Measurements from ENCODE around the gene DOCK9.
"Not testable (repeated sequence)": the region's sequence is repeated elsewhere in the genome, so short reads cannot be mapped to it uniquely, and the experiment has no call there.

The DOCK9 gene

DNA sequence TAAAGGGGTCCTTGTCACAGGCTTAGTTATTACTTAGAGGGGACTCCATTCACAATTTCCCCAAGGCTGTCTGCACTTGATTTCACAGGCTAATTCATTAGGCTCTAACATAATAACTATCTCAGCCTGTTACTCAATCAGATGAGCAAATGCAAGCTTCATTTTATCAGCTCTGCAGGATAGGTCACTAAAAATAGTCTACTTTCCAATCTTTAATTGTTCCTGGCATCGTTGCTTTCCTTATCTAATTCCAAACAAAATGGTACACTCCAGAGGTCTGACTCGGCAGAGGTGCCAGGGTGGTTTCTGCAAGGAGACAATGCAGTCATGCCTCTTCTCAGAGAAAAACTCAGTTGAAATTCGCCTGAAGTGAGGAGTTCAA lies 155.6 kb downstream of the DOCK9 start:
- Mint-ChIP-seq H3K36me3 (peaks cover 62% of the 10 kb centered on the region), H3K4me3 (no peak overlapping the region)
- CTCF ChIA-PET: interaction anchor here (1.3 kb wide), 1 partner anchor 21 kb away, joined by 6 read pairs; no protein-coding TSS in a partner anchor

DNA sequence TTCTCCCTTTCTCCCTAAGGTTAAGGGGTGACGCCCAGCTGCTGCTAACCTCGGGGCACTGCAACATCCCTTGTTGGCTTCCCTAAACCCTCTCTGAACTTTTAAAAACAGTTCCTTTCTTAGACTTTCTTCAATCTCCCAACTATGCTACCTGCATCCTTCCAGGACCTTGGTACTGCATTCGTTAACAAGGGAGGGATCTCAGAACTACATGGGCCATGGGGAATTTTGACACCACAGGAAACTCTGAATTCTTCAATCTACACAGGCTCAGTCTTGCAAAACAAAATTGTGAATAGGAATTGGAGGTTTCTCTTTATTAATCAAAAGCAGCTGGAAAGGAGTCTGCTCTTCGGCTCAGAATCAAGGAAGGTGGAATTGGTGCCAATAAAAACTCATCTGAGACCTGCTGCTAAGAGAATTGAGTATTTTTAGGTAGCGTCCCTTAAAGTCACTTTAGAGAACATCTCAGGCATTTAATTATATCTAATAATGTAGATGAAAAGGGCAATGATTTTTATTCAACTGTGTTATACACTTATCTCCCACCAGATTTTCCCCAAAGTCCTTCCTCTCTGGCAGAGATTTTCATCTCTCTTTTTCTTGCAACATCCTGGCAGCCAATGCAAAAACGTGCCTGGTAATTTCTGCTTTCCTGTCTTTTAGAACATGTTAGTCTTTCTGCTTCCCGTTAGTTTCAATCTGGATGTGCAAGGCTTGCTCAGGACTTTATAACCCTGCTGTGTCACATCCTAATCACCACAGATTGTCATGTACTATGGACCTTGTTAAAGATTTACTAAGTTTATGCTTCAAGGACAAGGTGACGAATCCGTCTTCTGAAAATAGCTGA lies 156.3 kb downstream of the DOCK9 start:
- peaks cover 66% of the 10 kb centered on the region for H3K36me3 Mint-ChIP-seq
- H3K9me3 Mint-ChIP-seq: no peaks in the 10 kb centered on the region

More for the DNA sequence above, 155.6 kb downstream of the DOCK9 start:
- H3K27ac Mint-ChIP-seq: no peak overlapping the region
- DNase-seq: no peak
- H3K27me3 Mint-ChIP-seq: no peaks in the 10 kb centered on the region
- H3K4me1 Mint-ChIP-seq: peaks cover 21% of the 10 kb centered on the region
- H3K9me3 Mint-ChIP-seq: no peaks in the 10 kb centered on the region

DNA sequence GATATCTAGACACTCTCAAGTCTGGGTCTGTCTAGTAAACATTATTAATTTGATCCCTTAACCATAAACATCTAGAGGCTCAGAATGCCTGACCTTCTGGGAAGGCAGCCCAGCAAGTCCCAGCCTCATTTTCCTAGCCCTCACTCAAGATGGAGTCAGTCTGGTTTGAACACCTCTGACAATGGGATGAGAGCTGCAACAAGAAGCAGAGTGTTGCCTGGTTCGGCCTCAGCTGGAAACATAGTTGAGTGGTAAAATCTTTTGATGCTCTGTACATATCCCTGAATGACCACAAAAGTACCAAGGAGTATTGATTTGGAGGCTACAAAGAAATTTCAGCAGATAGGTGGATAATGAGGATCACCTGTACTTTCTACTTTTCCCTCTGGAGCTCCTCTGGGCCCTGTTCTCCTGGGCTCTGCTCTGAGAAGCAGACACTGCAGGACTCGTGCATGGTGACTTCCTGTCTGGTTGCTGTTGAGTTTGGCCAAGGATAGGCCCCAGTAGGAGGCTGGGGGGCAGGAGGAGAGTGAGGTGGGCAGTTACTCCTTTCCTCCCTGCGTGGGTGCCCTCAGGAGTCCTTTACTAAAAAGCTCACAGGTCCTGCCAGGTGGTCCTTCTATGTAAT lies 157.0 kb downstream of the DOCK9 start:
- Mint-ChIP-seq H3K36me3 (peaks cover 64% of the 10 kb centered on the region), H3K4me3 (no peak overlapping the region), H3K9me3 (no peaks in the 10 kb centered on the region), H3K27me3 (no peaks in the 10 kb centered on the region), H3K4me1 (peaks cover 12% of the 10 kb centered on the region), H3K27ac (no peak overlapping the region)
- CTCF ChIA-PET: no interaction called here
- no peak for DNase-seq

More for the DNA sequence above, 156.3 kb downstream of the DOCK9 start:
- H3K4me1 Mint-ChIP-seq: peaks cover 19% of the 10 kb centered on the region
- H3K4me3 Mint-ChIP-seq: no peak overlapping the region
- H3K27ac Mint-ChIP-seq: no peak overlapping the region
- no peak for DNase-seq
- CTCF ChIA-PET: interaction anchor here (1.3 kb wide), 1 partner anchor 22 kb away, joined by 6 read pairs; no protein-coding TSS in a partner anchor
- no peaks in the 10 kb centered on the region for H3K27me3 Mint-ChIP-seq

DNA sequence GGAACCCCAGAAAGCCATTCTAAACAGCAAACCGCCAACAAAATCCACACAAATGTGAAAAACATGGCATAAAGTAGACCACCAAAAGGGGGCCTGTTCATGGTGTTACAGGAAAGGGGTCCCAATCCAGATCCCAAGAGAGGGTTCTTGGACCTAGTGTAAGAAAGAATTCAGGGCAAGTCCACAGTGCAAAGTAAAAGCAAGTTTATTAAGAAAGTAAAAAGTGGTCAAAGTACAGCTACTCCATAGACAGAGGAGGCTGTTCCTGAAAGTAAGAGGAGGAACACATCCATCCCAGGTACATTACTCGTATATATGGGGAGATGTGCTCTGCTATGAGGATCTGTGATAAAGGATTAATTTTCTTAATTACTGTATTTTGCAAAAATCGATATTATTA lies 157.6 kb downstream of the DOCK9 start:
- Mint-ChIP-seq H3K9me3 (no peaks in the 10 kb centered on the region), H3K4me3 (no peak overlapping the region), H3K27ac (no peak overlapping the region), H3K36me3 (peaks cover 60% of the 10 kb centered on the region), H3K4me1 (peaks cover 6% of the 10 kb centered on the region), H3K27me3 (no peaks in the 10 kb centered on the region)
- CTCF ChIA-PET: no interaction called here
- DNase-seq: no peak

DNA sequence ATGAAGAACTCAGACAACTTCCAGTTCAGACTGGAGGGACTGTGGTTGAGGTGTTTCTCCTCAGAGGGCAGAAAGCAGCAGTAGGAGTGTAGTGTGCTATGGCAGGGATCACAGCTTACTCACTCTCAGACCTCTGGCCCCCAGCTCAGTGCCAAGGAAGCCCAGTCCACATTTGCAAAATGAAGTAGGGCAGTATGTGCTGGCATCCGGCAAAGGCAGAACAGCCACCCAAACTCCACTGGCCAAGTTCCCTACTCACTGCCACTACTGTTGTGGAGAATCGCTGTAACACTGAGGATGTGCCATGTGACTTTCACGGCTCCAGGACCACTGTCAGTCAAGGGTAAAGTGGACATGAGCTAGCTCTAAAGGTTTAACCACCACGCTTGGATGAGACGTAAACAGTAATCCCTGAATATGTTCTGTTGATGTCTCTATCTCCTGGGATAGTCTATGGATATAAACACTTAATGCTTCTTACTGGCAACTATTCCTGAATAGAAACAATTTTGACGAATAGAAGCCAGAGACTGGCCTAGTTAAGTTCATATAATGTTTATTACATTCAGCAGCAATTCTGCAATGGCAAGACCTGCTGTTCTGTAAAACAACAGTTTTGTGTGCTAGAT lies 158.4 kb downstream of the DOCK9 start:
- Mint-ChIP-seq H3K27me3 (no peaks in the 10 kb centered on the region), H3K4me3 (no peak overlapping the region), H3K4me1 (no peaks in the 10 kb centered on the region), H3K9me3 (no peaks in the 10 kb centered on the region), H3K36me3 (peaks cover 55% of the 10 kb centered on the region), H3K27ac (no peak overlapping the region)
- CTCF ChIA-PET: no interaction called here
- no peak for DNase-seq

DNA sequence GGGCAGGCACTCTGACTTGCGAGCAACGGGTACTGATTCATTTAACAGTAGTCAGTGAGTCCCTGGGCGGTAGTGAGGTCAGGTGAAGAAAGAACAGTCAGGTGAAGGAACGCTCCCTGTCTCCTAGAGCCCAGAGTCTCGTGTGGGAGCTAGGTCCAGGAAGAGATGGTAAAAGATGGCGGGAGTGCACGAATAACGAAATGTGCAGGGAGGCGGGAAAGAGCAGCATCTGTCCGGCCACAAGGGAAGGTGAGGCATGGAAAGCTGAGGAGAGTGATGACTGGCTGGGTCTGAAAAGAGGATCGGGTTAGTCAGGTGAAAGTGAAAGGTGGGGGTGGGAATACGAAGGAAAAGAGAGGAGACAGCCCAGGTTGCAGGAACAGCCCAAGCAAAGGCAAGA lies 161.5 kb downstream of the DOCK9 start:
- no peaks in the 10 kb centered on the region for H3K9me3 Mint-ChIP-seq
- H3K36me3 Mint-ChIP-seq: peaks cover 34% of the 10 kb centered on the region
- no peaks in the 10 kb centered on the region for H3K4me1 Mint-ChIP-seq
- H3K27me3 Mint-ChIP-seq: no peaks in the 10 kb centered on the region
- CTCF ChIA-PET: no interaction called here
- DNase-seq: no peak
- H3K4me3 Mint-ChIP-seq: no peak overlapping the region
- no peak overlapping the region for H3K27ac Mint-ChIP-seq

DNA sequence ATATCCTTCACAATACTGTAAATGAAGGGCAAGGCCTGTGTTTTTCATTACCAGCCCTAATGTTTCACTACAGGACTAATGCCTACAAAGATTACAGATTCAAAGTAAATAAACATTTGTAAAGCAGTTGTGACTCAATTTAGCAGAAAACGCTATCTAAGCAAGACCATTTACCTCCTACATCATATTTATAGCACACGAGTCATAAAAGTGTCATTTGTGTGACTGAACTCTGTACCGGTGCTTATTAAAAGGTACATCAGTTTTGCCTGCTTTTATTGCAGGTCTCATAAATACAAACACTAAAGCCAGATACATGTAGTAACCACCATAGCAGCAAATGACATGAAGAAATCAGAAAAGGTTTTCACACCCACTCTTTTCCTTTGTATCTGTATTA lies 163.9 kb downstream of the DOCK9 start:
- no peak overlapping the region for H3K27ac Mint-ChIP-seq
- H3K36me3 Mint-ChIP-seq: peaks cover 38% of the 10 kb centered on the region
- H3K4me3 Mint-ChIP-seq: no peak overlapping the region
- CTCF ChIA-PET: interaction anchor here (0.7 kb wide), 1 partner anchor 139 kb away, joined by 3 read pairs; no protein-coding TSS in a partner anchor
- DNase-seq: no peak
- H3K4me1 Mint-ChIP-seq: no peaks in the 10 kb centered on the region
- H3K9me3 Mint-ChIP-seq: no peaks in the 10 kb centered on the region
- no peaks in the 10 kb centered on the region for H3K27me3 Mint-ChIP-seq

DNA sequence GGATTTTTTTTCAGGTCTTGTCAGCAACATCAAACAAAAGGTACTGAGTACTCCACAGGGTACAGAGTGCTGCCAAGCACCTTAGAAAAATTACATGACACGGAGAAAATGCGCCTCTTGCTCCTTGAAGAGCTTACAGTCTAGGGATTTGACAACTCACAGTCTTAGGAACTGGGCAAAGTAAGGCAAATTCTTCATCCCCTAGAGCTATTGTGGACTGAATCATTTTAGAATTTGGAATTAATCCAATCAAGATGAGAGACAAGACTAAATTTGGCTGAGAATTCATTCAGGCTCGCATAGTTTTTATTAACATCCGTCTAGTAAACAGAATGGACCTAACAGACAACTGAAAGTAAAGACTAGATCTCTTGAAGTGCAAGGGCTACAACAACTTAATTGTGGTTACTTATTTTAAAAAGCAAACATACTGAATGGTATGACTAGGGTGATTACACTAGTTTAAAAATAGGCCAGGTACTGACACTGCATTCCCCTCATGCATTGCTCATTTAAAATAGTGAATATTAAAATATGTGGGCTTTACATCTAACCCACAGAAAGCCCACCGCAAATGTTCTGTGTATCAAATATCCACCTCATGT lies 165.6 kb downstream of the DOCK9 start:
- DNase-seq, H3K4me3 Mint-ChIP-seq, H3K9me3 Mint-ChIP-seq, H3K4me1 Mint-ChIP-seq, H3K27ac Mint-ChIP-seq, CTCF ChIA-PET, H3K27me3 Mint-ChIP-seq: not testable (repeated sequence)
- peaks cover 41% of the 10 kb centered on the region for H3K36me3 Mint-ChIP-seq

DNA sequence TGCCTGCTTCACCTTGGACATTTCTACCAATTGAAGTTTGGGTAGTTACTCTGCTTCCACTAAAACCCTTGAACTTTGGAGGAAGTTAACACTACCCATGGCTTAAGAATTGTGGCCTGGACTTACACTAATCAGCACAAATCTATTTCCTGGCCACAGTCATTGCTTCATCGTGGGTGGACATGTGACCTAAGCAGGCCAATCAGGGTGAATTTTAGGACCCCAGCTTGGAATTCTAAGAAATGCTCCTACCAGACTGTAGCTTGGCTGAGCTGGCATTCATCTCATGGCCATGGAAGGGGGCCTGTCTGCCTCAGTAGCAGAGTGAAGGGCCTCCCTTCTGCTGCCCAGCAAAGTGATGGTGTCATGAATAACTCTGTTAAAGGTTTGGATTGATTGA lies 167.1 kb downstream of the DOCK9 start:
- Mint-ChIP-seq H3K4me3 (no peak overlapping the region), H3K4me1 (no peaks in the 10 kb centered on the region), H3K36me3 (peaks cover 37% of the 10 kb centered on the region), H3K27me3 (no peaks in the 10 kb centered on the region), H3K27ac (no peak overlapping the region), H3K9me3 (no peaks in the 10 kb centered on the region)
- CTCF ChIA-PET: no interaction called here
- no peak for DNase-seq

DNA sequence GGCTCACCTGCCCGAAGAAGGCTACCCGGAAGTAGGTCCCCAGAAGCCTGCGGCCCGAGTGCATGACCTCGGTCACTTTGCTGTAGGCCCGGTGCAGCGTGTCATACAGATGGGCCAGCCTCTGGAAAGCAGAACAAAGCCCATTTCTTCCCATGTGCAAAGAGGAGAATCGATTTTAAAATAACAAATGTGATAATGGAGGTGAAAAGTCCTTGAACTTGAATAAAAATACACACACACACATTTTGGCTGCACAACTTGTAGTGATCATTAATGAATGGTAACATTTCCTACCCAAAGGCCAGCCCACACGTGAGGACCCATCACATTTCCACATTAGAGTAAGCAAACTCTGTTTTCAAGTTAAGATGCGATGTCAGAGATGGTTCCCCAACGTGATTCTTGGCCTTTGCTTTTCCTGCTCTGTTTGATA lies 168.5 kb downstream of the DOCK9 start:
- Mint-ChIP-seq H3K27me3 (no peaks in the 10 kb centered on the region), H3K36me3 (peaks cover 46% of the 10 kb centered on the region), H3K9me3 (no peaks in the 10 kb centered on the region), H3K4me3 (no peak overlapping the region), H3K27ac (no peak overlapping the region), H3K4me1 (no peaks in the 10 kb centered on the region)
- CTCF ChIA-PET: no interaction called here
- DNase-seq: no peak

DNA sequence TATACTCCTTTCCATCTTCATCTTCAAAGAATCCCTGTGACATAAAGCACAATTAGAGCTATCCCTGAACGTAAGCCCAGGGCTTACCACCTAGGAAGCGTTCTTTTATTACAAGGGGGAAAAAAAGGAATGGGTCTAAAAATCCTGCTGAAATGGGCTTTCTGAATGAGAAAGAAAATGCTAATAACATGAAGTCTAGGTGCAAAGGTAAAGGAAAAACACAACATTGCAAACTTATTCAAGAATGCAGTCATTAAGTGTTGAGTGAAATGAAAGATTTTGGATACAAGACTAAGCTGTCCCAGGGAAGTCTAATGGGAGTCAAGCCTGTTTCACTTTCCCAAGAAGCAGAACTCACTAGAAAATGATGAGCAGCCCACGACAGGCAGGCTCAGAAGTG lies 170.1 kb downstream of the DOCK9 start:
- H3K9me3 Mint-ChIP-seq: no peaks in the 10 kb centered on the region

DNA sequence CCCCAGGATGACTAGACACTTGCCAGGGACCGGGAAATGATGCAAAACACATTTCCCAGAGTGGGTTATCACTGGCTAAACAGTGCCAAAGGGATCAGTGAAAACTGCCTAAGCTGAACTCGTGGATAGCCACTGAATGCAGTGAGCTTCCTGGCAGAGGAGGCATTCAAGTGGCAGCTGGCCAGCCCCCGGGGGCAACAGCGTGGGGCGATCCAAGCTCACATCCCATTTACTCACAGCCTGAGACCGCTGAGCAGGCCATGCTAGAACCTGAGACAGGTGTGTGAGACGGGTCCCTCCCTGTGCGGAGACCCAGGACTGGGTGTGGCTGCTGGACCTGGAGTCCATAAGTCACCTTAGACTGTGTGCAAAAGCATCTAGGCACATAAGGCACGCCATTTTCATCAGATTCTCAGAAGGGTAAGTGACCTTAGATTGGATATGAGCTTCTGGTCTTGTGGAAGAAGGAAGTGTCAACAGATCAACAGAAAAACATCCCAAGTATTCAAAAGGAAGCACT lies 173.5 kb downstream of the DOCK9 start:
- no peaks in the 10 kb centered on the region for H3K4me1 Mint-ChIP-seq
- peaks cover 45% of the 10 kb centered on the region for H3K36me3 Mint-ChIP-seq
- no peak overlapping the region for H3K4me3 Mint-ChIP-seq
- H3K27me3 Mint-ChIP-seq: no peaks in the 10 kb centered on the region
- no peaks in the 10 kb centered on the region for H3K9me3 Mint-ChIP-seq
- CTCF ChIA-PET: interaction anchor here (0.6 kb wide), 1 partner anchor 452 kb away, joined by 4 read pairs; no protein-coding TSS in a partner anchor
- no peak overlapping the region for H3K27ac Mint-ChIP-seq
- DNase-seq: no peak

More for the DNA sequence above, 170.1 kb downstream of the DOCK9 start:
- Mint-ChIP-seq H3K36me3 (peaks cover 52% of the 10 kb centered on the region), H3K27me3 (no peaks in the 10 kb centered on the region), H3K4me1 (no peaks in the 10 kb centered on the region), H3K4me3 (no peak overlapping the region), H3K27ac (no peak overlapping the region)
- CTCF ChIA-PET: interaction anchor here (1.2 kb wide), 1 partner anchor 32 kb away, joined by 3 read pairs; no protein-coding TSS in a partner anchor
- DNase-seq: no peak

DNA sequence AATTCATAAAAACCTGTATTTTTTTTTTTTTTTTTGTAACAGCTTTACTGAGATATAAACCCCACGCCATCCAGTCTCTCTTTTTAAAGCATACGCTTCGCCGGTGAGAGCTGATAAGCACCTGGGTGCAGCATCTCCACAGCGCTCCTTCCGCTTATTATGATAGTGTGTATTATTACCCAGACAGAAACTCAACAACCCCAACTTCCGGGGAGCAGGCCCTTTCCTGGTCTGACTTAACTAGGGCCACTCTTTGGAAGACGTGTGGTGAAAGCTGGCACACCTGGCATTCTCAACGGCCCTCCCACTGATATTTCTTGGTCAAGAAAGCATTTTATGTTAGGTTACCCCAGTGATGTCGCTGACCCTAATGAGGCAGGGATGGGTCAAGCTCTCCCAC lies 173.9 kb downstream of the DOCK9 start:
- CTCF ChIA-PET: no interaction called here
- H3K36me3 Mint-ChIP-seq: peaks cover 45% of the 10 kb centered on the region
- H3K27ac Mint-ChIP-seq: no peak overlapping the region
- H3K4me3 Mint-ChIP-seq: no peak overlapping the region
- no peaks in the 10 kb centered on the region for H3K27me3 Mint-ChIP-seq
- no peaks in the 10 kb centered on the region for H3K4me1 Mint-ChIP-seq
- DNase-seq: no peak
- no peaks in the 10 kb centered on the region for H3K9me3 Mint-ChIP-seq

DNA sequence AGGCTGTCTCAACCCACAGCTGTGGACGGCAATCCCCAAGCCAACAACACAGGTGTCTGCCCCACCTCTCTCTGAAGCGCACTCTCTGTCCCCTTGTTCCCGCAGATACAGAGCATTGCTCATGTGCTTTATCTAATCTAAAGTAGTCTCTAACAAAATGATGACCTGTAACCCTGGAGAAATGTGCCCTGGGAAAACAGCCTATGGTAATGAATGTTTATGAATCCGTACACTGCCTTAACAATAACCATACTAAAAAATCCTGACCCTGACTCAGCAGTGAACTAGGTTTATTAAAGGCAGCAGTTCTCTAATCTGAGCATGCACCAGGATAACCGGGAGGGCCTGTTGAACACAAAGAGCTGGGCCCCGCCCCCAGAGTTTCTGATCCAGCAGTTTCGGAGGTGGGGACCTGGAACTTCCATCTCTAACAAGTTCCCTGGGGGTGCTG lies 174.7 kb downstream of the DOCK9 start:
- no peaks in the 10 kb centered on the region for H3K4me1 Mint-ChIP-seq
- no peaks in the 10 kb centered on the region for H3K9me3 Mint-ChIP-seq
- CTCF ChIA-PET: no interaction called here
- no peaks in the 10 kb centered on the region for H3K27me3 Mint-ChIP-seq
- H3K4me3 Mint-ChIP-seq: no peak overlapping the region
- peaks cover 50% of the 10 kb centered on the region for H3K36me3 Mint-ChIP-seq
- no peak for DNase-seq
- no peak overlapping the region for H3K27ac Mint-ChIP-seq
